Epidermal melanocyte (primary cell): ENCODE measurements around the gene CHST11.
A peak's percentile ranks its signal among the peaks of the same experiment; 100 is the strongest.

ENCODE experiments used
- DNase-seq: peaks from one replicate; pipeline ENCODE4 v3.0.0; 2011; ENCODE audit warnings: low spot score; ENCODE audit not compliant: insufficient read length

CHST11 gene

GRCh38 chr12:104651811-104652210 is 195.1 kb downstream of the CHST11 start:
- no peak for DNase-seq

GRCh38 chr12:104652358-104652757 is 195.6 kb downstream of the CHST11 start:
- no peak for DNase-seq

GRCh38 chr12:104652910-104653309 is 196.2 kb downstream of the CHST11 start:
- no peak for DNase-seq

- no peak for DNase-seq
These were observed 197.2 kb downstream of the CHST11 start for GRCh38 chr12:104653730-104654664.

- no peak for DNase-seq
These were observed 198.2 kb downstream of the CHST11 start for GRCh38 chr12:104654665-104655609.

- DNase-seq: no peak
These were observed 199.6 kb downstream of the CHST11 start for GRCh38 chr12:104656383-104656782.

- no peak for DNase-seq
These were observed 200.2 kb downstream of the CHST11 start for GRCh38 chr12:104656921-104657320.

- no peak for DNase-seq
These were observed 201.2 kb downstream of the CHST11 start for GRCh38 chr12:104657726-104658484.

- no peak for DNase-seq
These were observed 202.3 kb downstream of the CHST11 start for GRCh38 chr12:104659058-104659457.

- DNase-seq: no peak
These were observed 205.5 kb downstream of the CHST11 start for GRCh38 chr12:104662203-104662602.

- no peak for DNase-seq
These were observed 206.2 kb downstream of the CHST11 start for GRCh38 chr12:104662908-104663307.

GRCh38 chr12:104664351-104664750 is 207.6 kb downstream of the CHST11 start:
- no peak for DNase-seq

GRCh38 chr12:104665296-104665695 is 208.5 kb downstream of the CHST11 start:
- DNase-seq: no peak

GRCh38 chr12:104667139-104667538 is 210.4 kb downstream of the CHST11 start:
- DNase-seq: no peak

- DNase-seq: peak; percentile 50
These were observed 211.5 kb downstream of the CHST11 start for GRCh38 chr12:104668274-104668718.

GRCh38 chr12:104669089-104669721 is 212.5 kb downstream of the CHST11 start:
- DNase-seq: peak; percentile 52

- DNase-seq: no peak
These were observed 213.1 kb downstream of the CHST11 start for GRCh38 chr12:104669851-104670337.

- DNase-seq: no peak
These were observed 214.0 kb downstream of the CHST11 start for GRCh38 chr12:104670439-104671408.

- peak; percentile 80 for DNase-seq
These were observed 214.8 kb downstream of the CHST11 start for GRCh38 chr12:104671409-104672095.
